Parathyroid adenoma (tissue), 2 donors: ENCODE results near the gene TMCC3.

ENCODE experiments used
- H2AFZ ChIP-seq: fragments of 300-600 bp; sonication (generic); one replicate; pipeline ENCODE4 v1.7.0; 2017; ENCODE audit warnings: antibody characterized with exemption, mild to moderate bottlenecking
- H3K27ac ChIP-seq: fragments of 300-600 bp; sonication (generic); one replicate; pipeline ENCODE4 v1.7.0; 2017
- H3K27me3 ChIP-seq: fragments of 300-600 bp; sonication (generic); one replicate; pipeline ENCODE4 v1.7.0; 2017; ENCODE audit warnings: low read length; ENCODE audit not compliant: control insufficient read depth, insufficient read depth
- H3K36me3 ChIP-seq: fragments of 300-600 bp; sonication (generic); one replicate; pipeline ENCODE4 v1.7.0; 2017; ENCODE audit warnings: low read length; ENCODE audit not compliant: control insufficient read depth, insufficient read depth
- H3K4me1 ChIP-seq: fragments of 300-600 bp; sonication (generic); one replicate; pipeline ENCODE4 v1.7.0; 2017; ENCODE audit warnings: control low read depth
- H3K4me2 ChIP-seq: fragments of 300-600 bp; sonication (generic); one replicate; pipeline ENCODE4 v1.7.0; 2017; ENCODE audit warnings: low read length
- H3K4me3 ChIP-seq: fragments of 300-600 bp; sonication (generic); one replicate; pipeline ENCODE4 v1.7.0; 2017; ENCODE audit warnings: low read depth, low read length
- H3K79me2 ChIP-seq: fragments of 300-600 bp; sonication (generic); one replicate; pipeline ENCODE4 v1.7.0; 2017; ENCODE audit warnings: control low read depth
- H3K9ac ChIP-seq: fragments of 300-600 bp; sonication (generic); one replicate; pipeline ENCODE4 v1.7.0; 2017; ENCODE audit warnings: mild to moderate bottlenecking
- H3K9me3 ChIP-seq: fragments of 300-600 bp; sonication (generic); one replicate; pipeline ENCODE4 v1.7.0; 2017; ENCODE audit warnings: low read length; ENCODE audit not compliant: control insufficient read depth
- CTCF ChIP-seq: fragments of 300-600 bp; sonication (generic); IDR thresholded peaks from one replicate; pipeline ENCODE4 v1.7.0; 2017; ENCODE audit warnings: antibody characterized with exemption, mild to moderate bottlenecking
- donor health status: primary hyperparathyroidism.

The TMCC3 gene

GRCh38 chr12:94592080-94592479 is 58.3 kb downstream of the TMCC3 start:
- Histone ChIP-seq H3K79me2 (no peaks in the 10 kb centered on the region), H3K4me1 (no peaks in the 10 kb centered on the region), H3K36me3 (no peaks in the 10 kb centered on the region), H3K4me3 (no peak overlapping the region), H3K27ac (no peak overlapping the region), H3K9ac (no peak overlapping the region), H3K9me3 (no peaks in the 10 kb centered on the region), H3K27me3 (no peaks in the 10 kb centered on the region), H3K4me2 (no peak overlapping the region), H2AFZ (no peak overlapping the region)
- TF ChIP-seq CTCF, result no peak

- H3K4me3 ChIP-seq, result no peak overlapping the region
- no peak overlapping the region for H3K27ac ChIP-seq
- no peaks in the 10 kb centered on the region for H3K79me2 ChIP-seq
- H3K27me3 ChIP-seq, result no peaks in the 10 kb centered on the region
- H3K4me1 ChIP-seq, result no peaks in the 10 kb centered on the region
- H3K9ac ChIP-seq, result no peak overlapping the region
- H3K36me3 ChIP-seq, result no peaks in the 10 kb centered on the region
- H3K4me2 ChIP-seq, result no peak overlapping the region
- H2AFZ ChIP-seq, result no peak overlapping the region
- H3K9me3 ChIP-seq, result no peaks in the 10 kb centered on the region
- no peak for TF ChIP-seq CTCF
Measured at GRCh38 chr12:94590428-94590827, 59.9 kb downstream of the TMCC3 start.

GRCh38 chr12:94589591-94590001 is 60.8 kb downstream of the TMCC3 start:
- Histone ChIP-seq H3K9ac (no peak overlapping the region), H3K4me1 (no peaks in the 10 kb centered on the region)

GRCh38 chr12:94588346-94588745 is 62.0 kb downstream of the TMCC3 start:
- Histone ChIP-seq H3K27ac (peak overlapping the region; percentile 18), H3K4me2 (no peak overlapping the region)

More at GRCh38 chr12:94589591-94590001, 60.8 kb downstream of the TMCC3 start:
- Histone ChIP-seq H3K27ac (no peak overlapping the region), H3K27me3 (no peaks in the 10 kb centered on the region), H3K79me2 (no peaks in the 10 kb centered on the region), H3K4me3 (no peak overlapping the region), H3K4me2 (no peak overlapping the region), H3K36me3 (no peaks in the 10 kb centered on the region), H3K9me3 (no peaks in the 10 kb centered on the region), H2AFZ (no peak overlapping the region)
- no peak for TF ChIP-seq CTCF

More at GRCh38 chr12:94588346-94588745, 62.0 kb downstream of the TMCC3 start:
- no peak for TF ChIP-seq CTCF
- no peak overlapping the region for H3K4me3 ChIP-seq
- no peaks in the 10 kb centered on the region for H3K4me1 ChIP-seq
- no peaks in the 10 kb centered on the region for H3K79me2 ChIP-seq
- H3K9ac ChIP-seq, result no peak overlapping the region
- no peaks in the 10 kb centered on the region for H3K27me3 ChIP-seq
- no peak overlapping the region for H2AFZ ChIP-seq
- no peaks in the 10 kb centered on the region for H3K36me3 ChIP-seq
- H3K9me3 ChIP-seq, result no peaks in the 10 kb centered on the region
